GM19240 (cell line): ENCODE data around the gene AGAP1.

ENCODE experiments used
- DNase-seq: peaks from one replicate; pipeline ENCODE4 v3.0.0; 2011; ENCODE audit warnings: low spot score; ENCODE audit not compliant: insufficient read length

Gene AGAP1

DNA sequence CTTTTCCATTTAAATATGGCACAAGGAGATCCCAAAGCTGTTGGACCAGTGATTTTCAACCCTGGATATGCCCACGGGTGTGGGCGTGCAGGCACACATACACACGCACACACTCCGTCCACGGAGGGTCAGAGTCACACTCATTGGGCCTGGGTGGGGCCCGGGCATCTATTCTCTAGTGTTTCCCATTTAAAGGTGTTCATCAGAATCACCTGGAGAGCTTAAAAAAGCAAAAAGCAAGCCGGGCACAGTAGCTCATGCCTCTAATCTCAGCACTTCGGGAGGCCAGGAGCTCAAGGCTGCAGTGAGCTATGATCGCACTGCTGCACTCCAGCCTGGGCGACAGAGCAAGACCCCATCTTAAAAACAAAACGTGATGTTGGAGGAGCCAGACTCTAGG is 345.4 kb downstream of the AGAP1 start:
- no peak for DNase-seq

DNA sequence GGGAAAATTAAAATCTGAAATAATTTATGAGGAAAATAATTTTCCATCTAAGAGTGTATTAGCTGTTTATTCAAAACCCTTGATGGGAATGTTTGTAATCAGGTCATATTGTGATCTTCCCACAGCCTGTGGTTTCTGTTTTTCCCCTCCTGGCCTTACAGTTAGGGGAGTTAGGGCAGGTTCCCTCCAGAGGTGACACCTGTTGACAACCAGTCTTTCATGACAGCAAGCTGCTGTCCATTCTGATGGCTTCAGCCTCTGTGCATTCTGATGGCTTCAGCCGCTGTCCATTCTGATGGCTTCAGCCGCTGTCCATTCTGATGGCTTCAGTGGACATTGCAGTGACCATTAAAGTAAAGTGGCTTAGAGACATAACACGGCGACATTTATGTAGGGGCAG is 346.1 kb downstream of the AGAP1 start:
- DNase-seq: no peak

DNA sequence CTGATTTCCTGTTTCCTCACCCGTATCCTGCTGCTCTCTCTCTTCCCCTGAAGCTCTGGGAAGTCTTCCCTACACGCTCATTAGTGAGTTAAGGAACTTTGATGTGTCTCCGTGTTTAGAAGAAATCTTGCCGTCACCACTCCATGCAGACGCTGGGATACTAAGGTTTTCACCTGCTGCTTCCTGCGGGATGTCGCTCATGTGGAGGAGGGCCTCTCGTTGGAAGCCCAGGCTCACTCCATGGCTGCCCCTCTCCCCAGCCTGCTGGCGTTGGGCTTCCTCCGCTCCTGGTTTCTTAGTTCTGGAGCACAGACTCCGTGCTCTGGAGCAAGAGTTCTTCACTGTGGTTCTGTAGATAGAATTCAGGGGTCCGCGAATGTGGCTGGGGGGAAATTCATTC is 348.0 kb downstream of the AGAP1 start:
- DNase-seq: no peak

DNA sequence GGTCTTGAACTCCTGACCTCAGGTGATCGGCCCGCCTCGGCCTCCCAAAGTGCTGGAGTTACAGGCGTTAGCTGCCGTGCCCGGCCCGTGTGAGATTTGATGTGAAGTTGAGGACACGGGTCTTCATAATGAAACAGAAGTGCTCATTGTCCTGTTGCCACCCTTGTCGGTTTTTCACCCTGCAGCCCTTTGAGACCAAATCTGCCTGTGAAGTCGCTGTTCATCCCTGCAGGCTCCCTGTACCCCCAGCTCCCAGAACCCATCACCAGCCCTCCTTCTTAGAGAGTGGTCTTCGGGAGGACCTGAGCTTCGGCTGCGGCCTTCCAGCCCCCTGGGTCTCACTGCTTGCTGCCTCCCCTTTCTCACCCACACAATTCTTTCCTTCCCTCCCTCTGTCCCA is 349.1 kb downstream of the AGAP1 start:
- DNase-seq: no peak

DNA sequence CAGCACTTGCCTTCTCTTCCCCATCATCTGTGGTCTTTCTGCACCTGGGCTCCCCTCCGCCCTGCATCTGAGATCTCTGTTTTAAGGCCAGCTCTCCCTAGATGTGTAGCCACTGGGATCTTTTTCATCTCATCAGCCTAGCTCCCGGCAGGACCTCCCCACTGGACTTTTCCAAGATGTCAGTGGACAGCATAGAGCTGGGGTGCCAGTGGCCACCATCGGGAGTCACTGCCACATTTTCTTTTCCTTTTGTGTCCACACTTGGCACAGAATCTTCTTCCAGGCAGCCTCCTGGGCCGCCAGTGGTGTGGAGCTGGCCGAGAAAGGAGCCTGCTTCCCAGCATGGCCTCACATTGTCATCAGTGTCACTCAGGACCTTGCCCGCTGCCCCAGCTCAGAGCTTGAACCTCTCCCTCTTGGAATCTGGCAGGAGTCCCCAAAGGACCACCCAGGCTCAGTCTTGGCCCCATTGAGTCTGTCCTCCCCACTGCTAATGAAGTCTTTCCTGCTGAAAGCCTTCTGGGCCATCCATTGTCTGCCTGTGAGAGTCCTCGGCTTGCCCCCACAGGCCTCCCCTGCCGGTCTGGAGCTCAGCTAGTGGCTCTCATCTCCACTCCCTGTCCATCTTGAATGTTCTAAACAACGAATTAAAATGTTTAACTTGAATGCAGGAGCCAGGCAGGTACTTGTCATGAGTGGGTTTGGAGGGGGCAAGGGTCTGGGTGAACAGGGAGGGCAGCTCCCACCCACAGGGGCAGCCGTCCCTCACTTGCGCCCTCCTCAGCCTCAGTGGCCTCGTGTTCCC is 349.9 kb downstream of the AGAP1 start:
- DNase-seq: no peak

DNA sequence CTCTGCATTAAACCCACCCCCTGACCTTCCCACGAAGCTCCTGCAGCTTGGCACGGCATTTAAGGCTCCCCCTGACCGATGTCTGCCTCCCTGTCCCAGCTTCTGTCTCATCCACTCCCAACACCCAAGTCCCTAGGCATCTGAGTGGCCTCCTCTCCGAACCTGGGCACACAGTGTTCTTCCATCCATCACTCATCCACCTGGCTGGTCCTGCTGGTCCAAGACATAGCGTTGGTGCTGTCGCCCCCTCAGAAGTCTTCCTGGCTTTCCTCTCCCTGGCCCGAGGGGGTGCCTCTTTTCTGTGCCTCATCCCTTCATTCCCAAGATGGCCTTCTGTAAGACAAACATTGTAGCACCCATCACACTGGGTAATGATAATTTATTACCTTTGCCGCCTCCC is 350.7 kb downstream of the AGAP1 start:
- DNase-seq: no peak

DNA sequence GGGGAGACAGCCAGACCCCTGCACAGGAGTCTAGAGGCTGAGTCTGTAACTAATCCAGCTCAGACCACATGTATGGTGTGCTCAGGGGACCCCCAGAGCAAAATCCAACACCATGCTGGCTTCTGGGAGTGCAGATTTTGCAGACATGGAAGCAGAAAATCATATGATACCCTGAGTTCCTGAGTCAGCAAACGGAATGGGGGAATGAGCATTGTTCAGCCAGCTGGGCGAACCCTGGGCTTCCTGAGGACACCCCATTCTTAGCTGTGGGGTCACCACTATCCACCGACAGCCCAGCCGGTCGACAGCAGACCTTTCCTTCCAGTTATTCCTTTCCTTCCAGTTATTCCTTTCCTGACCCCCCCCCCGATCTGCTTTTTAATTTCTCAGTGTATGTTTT is 351.4 kb downstream of the AGAP1 start:
- no peak for DNase-seq

DNA sequence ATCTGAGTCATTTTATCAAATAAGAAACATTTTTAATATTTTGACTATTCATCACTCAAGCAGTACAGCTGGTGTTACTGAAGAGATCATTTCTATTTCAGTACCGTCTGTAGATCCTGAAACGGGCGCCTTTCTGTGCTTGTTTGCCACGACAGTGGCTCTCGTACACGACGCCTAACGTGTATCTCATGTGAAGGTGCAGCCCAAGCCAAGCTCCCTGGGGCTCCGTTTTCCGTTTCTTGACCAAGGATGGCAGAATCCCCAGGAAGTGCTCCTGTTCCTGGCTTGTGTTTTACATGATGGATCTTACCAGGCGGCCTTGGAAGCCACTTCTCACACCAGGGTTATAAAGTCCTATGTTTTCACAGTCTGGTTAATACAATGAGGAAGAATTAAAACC is 353.7 kb downstream of the AGAP1 start:
- no peak for DNase-seq

DNA sequence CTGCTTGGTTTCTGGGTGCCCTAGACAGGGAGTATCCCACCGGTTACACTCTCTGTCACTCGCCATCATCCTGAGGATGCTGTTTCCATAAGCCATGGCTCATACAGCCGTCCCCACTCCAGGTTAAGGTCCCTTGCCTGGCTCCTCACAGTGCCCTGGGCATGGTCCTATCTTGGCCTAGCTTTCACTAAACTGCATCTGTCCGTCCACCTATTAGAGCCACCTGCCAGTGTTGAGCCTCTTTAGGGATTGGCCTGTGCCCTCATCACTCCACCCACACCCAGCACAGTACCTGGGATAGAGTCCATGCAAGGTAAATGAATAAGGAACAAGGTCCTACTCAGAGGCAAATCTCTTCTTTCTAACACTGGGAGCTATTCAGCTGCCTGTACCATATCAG is 354.2 kb downstream of the AGAP1 start:
- DNase-seq: no peak

DNA sequence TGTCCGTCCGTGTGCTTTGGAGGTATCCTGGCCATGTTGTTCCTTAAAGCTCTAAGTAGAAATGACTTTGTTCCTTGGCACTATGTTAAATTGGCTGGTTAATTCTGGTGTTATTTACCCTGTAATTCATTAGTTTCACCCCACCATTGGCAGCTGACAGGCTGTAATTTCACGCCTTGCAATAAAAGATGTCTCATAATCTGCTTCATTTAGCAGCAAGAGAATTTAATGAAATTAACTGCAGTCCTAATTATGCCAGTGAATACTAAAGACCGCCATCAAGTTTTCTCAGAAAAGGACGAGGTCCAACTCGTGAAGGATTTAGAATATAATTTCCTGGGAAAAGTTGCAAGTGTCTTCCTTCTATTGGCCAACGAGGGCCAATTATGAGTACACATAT is 355.1 kb downstream of the AGAP1 start:
- no peak for DNase-seq

DNA sequence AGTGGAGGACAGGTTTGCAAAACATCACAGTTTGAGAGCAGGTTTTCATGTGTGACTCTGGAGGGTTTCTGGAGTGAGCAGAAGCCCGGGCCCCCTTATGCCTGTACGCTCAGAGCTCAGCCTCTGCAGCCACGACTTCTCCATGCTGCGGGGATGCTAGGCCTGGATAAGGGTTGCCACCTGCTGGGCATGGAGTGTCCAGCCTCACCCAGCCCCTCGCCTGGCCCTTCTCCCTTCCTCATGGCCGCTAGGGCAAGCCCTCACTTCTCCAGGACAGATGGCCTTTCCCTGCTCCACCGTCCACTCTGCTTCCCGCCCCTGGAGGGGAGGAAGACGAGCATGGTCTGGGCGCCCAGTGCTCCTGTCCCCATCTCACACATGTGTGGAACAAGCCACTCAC is 355.6 kb downstream of the AGAP1 start:
- no peak for DNase-seq

DNA sequence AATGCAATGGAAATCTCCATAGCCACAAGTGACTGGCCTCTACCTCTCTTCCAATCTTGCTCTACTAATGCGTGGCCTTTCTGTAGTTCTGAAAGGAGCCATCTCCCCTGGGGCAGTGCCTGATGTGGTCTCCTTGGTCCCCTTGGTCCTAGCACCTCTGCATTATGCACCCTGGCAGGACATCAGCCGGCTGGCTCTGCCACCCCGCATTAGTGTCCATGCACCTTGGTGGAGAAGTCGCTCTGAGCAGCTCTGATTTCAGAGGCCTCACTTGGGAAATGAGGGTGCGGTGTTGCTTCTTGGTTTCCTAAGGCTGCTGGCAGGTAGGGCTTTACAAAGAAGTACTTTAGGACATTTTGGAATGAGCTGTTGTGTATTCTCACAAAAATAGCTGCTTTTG is 356.4 kb downstream of the AGAP1 start:
- no peak for DNase-seq

DNA sequence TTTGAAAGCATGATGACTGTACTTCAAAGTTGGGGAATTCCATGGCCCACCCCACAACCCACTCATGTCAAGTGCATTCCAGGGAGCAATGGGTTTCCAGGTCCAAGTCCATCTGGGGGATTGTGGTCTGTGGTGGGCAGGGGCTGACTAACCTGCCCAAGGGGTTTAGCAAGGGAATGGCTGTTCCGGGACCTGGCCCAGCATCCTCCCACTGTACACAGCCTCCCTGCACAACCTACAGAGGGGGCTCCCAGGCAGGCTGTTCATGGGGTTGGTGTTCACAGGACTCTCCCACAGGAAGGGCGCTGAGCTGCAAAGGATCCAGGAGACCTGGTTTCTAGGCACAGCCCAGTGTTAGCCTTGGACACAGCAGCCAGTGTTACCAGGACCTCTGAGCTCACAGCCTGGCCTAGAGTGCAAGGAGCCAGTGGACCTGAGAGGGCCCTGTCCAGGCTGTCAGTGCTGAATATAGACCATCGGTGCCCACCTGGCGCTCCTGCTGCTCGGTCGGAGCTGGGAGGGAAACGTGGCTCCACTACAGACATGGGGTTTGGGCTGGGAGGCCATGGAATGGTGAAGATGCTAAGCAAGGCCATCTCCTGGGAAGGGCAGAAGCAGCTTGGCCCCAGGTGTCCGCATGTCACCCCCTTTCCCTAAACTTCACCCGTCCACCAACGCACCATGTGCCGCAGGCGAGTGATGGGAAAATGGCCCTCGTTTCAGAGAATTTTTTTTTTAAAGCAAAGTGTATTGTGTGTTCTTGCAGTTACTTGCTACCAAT is 357.1 kb downstream of the AGAP1 start:
- no peak for DNase-seq

DNA sequence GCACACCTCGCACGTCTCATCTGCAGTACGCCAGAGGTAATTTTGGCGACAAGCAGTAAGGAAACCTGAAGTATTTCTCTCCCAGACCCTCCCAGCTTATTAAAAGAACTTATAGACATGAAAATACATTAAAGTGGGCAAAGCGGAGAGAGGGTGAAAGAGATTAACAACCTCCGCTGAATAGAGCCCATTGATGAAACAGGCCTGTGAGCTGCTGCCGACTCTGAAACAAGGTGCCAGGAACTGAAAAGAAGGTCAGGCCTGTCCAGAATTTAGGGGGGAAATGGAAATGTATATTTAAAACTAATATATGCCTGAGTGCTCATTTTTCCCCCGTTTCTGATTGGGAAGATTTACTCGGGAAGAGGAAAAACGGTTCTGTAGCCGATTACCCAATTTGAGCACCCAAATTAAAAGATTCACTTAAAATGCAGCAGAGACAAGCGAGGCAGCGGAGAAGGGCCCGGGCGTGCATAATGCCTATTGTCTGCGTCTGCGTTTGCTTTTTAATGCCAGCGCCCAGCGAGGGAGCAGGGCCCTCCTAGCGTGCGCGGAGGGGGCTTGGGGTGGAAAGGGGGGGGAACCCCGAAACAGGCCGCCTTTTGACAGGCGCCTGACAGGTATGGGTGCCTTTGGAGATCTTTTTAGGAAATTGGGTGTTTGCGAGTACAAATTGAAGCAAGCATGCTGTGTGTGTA is 358.1 kb downstream of the AGAP1 start:
- DNase-seq: no peak

DNA sequence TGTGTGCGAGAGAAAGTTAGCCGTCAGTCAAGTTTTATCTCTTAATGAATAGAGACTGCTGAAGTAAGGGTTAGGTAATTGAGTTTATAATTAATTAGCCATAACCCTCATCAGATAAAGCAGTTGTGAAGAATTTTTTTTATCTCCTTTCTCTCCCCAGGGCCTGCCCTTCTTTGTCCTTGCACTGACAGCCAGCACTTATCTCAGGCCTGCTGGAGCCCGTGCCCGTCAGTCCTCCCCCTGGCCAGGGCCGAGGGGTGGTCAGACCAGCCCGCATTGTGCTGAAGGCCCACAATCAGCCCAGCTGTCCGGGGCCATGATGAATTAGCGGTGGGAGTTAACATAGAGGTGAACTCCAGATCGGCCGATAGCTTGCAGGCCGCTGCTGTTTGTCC is 358.7 kb downstream of the AGAP1 start:
- DNase-seq: no peak

DNA sequence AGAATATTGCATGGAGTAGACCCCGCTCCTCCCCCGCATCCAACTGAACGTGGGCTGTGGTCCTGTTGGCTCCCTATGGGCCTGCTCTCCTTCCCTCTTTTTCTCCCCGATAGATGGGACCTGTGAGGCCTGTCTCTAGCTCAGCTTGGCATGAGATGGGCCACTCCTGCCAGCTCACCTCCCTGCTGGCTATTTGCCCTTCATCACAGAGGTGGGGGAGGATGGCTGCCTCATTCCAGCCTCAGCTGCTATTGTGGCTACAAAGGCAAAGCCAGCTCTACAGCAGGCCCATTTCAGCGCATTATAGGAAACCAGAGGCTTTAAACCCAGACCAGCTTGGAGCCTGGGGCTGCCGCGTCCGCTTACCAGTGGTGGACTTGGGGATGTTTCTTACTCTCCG is 360.4 kb downstream of the AGAP1 start:
- DNase-seq: no peak

DNA sequence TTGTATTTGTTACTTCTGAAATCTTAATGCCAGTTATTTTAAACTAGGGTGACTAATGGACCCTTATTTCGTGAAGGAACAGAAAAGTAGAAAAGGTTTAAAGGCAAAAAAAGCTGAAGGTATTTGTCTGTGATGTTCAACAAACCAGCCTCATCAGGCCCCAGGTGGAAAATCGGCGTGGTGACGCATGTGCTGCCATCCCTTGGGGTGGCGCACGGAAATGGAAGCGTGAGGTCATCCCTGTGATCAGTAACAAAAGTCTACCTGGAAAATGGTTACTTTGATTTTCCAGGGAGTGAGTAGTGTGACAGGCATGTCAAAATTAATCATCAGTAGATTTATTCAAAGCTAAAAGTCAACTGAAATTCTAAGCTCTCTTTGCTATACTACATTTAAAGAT is 361.2 kb downstream of the AGAP1 start:
- DNase-seq: no peak

DNA sequence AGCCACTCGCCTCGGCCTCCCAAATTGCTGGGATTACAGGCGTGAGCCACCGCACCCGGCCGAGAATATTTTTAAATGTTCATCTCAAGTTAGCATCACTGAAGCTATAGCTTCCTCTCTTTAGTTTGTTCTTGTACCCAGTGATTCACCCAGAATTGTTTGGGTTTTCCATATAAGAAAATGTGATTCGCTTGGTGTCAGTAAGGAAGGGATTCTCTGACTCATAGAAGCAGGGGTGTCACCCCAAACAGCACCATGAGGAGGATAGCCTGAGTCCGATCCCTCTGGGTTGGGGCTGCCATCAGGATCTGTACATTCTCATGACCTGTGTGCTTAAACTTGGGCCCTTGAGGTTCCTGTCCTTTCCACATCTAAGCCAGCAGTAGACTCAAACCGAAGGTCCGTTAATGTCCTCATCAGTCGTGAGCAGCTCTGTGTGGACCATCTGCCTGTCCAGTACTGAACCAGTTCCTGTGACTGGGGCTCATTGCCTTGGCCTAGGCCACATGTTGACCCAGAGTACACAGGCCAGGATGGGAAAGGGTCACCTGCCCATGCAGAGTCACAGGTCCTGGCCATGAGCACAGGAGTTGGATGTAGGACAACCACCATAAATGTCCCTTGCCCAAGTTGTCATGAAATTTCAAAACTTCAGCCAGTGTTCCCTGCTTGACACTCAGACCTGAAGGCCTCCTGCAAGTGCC is 362.5 kb downstream of the AGAP1 start:
- no peak for DNase-seq

DNA sequence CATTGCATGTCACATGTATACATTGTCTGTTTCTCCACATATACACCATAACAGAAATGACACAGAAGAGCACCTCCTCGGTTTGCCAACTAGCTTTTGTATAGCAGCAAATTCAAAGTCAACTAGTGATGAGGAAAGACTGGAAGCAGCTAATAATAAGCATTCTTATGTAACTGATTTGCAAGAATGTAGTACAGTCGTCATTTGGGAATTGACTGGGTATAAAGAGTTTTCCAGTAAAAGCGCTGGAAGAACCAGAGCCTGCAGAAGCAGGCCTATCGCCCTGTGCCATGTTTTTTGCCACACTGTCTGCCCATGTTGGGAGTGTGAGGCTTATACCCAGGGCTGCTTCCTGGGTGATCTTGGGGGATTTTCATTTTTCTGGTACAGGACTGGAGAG is 363.8 kb downstream of the AGAP1 start:
- no peak for DNase-seq

DNA sequence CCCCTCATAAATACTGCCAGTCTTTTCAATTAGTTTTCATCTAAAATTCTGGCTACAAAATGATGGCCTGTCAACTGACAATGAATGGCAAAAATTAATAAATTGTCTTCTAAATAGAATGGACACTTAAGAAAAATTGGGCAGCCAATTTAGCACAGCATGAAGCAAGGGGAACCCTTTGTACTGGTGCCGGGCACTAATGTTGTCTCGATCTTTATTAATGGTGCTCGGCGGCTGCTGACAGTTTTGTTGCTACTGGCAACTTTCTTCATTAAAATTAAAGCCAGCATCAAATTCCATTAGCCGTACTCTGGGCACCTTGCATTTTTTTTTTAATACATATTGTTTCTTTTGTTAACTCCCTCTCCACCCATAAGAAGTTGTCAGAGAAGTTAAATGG is 365.0 kb downstream of the AGAP1 start:
- DNase-seq: no peak

DNA sequence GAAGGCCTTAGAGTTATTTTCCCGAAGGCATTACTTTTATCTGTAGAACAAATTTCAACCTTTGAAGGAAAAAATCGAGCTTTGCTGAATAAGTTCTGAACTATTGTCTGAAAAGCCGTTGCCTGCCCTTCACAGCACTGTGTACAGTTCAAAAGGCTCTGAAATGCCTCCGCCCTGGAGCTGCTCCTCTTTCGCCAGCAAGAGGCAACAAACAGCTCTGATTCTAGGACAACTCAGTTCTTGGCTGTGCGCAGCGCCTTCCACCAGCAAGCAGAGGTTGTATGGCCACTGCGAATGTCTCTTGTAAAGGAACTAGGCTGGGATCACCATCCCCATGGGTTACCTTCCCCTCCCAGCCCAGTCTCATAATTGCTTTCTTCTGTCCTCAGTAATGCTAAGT is 365.8 kb downstream of the AGAP1 start:
- no peak for DNase-seq

DNA sequence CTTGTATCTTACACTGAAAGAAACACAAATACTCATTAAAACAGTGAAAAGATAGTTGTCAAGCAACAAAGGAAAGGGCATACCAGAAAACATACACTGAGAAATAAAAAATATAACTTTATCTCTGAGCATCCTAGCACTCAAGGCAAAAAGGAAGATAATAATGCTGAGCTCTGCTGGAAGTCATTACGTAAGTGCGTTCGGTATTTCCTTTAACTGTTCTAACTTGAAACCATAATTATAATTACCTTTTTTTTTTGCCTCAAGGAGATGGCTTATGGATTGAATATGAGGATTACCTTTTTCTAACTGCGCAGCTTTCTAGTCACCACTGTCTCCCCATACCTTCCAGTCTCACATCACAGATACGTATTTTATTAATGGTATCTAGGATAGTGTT is 366.3 kb downstream of the AGAP1 start:
- no peak for DNase-seq
